Pulmonary artery endothelial cell (primary cell): ENCODE data around the gene RGS1. TPM values are rescaled to one million over a fixed set of nuclear protein-coding genes. Genes with fewer than 3 reads are reported as not detected.

ENCODE experiments used
- DNase-seq: peaks from one replicate; pipeline ENCODE4 v3.0.0-alpha.2; 2011; ENCODE audit warnings: low read depth, low spot score
- total RNA-seq: library from RNA; depleted of rRNA; stranded (reverse); fragments of >200 nt; gene quantifications from 2 replicates; pipeline ENCODE4 v1.2.3, GENCODE V29; 2014

The RGS1 gene
- total RNA-seq = not detected in 2 replicates

GRCh38 chr1:192575499-192576189 is at the start of gene RGS1:
TSS of gene RGS1 (plus strand) at chr1:192575773. CDS start at chr1:192575793, 20 bp downstream.
- DNase-seq = no peak

DNA sequence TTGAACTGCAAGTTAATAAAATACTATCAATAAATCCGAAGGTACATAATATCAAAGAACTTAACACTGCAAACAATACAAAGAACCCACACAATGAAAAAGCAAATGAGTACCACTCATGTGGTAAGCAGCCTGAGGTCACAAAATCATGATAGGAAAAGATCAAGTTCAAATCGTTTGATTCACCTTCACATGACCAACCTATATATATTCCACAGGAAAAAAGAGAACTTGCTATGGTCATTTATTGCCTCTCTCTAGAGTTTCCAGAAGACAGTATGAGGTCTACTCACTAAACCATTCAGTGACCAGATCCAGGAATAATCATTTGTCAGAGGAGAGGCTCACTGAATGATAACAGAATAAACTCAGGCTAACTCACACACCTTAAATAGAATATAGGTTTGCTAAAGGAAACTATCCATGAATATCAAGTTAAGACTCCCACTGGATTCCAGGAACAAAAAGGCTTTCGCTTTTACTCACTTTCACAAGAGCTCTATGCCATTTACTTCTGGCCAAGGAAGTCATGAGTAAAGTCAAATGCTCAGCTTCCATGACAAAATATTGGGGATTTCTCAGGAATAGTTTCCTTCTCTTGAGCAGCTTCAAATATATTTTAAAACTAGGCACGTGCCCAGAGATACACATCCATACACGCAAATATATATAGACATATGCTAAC is 48.3 kb upstream of the RGS1 start:
- DNase-seq = no peak

DNA sequence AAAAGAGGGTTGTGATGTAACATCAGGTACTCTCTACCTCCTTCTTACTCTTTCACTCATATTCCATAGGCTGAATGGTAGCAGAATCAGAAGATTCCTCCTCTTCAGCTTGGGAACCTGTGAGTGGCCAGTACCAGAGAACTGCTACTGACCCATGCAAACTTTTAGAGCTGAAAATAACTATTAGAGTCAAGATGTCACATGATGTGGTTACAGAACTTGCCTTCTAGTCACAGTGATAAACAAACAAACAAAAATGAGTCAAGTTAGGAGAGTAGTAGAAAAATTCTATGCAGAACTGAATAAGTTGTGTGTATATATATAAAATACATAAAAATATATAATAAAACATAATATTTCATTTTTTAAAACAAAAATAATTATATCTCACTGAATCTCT is 47.6 kb upstream of the RGS1 start:
- DNase-seq = no peak

DNA sequence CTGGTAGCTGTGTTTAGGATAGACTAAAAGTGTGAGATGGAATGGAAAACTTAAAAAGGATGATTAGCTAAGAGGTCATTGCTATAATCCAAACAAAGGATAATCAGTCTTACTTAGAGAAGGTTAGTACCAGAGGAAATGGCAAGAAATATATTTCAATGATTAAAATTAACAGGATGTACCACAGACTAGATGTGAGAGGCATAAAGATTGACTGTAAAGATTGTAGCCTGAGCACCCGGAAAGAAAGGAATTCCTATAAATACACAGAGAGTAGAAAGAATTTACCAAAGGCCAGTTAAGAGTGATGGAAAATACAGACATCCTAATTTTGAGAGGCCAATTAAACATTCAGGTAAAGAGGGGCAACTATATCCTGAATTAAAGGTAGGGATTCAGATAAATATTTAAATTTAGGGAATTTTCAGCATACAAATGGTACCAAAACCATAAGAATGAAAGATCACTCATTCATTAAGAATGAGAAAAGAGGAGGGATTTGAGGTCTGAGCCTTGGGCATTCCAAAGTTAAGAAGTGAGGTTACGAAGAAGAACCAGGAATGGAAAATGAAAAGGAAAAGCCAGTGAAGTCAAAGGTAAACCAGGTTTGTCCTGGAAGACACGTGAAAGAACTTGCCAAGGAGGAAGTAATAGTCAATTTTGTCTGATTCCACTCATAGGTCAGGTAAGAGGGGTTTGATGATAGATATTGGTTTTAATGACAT is 46.4 kb upstream of the RGS1 start:
- DNase-seq = no peak

- no peak for DNase-seq
These were observed 45.8 kb upstream of the RGS1 start for GRCh38 chr1:192529811-192530210.

GRCh38 chr1:192530254-192530653 is 45.3 kb upstream of the RGS1 start:
- no peak for DNase-seq

- peak; percentile 81 for DNase-seq
These were observed 44.4 kb upstream of the RGS1 start for GRCh38 chr1:192531037-192531703.

DNA sequence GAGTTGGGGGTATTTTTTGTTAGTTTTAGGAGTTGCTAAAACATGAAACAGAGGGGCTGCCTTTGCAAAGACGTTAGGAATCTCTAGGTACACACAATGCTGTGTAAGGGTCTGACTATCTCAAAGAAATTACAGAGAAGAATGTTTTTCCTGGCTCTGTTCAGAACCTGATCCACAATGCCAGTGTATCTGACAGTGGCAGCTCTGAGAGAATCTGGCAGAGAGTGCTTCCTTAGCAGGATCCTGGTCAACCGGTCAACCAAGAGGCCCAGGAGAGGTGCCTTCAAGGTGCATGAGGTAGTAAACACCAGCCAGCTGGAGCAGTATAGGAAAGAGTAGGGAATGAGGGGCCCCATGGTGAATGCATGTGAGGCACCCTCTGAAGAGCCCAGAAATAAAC is 40.9 kb upstream of the RGS1 start:
- DNase-seq = no peak

DNA sequence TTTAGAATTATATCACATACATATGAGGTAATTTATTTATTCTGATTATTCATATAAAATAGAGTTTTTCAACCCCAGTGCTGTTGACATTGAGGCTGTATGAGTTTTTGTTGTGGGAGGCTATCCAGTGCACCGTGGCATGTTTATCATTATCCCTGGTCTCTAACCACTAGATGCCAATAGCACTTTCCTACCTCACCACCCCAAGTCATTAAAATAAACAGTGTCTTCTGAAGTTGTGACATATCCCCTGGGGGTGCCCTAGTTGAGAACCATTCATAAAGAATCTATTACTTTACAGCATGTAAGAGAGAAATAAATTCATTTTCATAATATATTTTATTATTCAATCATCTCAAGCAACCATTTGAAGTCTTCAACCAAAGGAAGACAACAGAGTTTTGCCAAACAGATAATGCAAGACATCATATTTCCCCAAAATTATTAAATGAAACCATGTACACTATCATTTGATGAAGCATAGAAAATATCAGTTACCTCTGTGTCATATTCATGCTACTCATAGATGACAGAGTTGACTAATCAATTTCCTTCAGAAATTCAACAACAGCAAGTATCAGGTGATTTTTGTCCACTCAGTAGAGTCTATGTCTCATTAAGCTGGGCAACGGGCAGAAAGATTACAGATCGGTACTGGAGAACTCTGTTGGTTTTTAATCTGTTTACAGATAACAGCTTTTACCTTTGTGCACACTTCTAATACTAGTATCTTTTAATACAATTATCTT is 39.5 kb upstream of the RGS1 start:
- DNase-seq = no peak

DNA sequence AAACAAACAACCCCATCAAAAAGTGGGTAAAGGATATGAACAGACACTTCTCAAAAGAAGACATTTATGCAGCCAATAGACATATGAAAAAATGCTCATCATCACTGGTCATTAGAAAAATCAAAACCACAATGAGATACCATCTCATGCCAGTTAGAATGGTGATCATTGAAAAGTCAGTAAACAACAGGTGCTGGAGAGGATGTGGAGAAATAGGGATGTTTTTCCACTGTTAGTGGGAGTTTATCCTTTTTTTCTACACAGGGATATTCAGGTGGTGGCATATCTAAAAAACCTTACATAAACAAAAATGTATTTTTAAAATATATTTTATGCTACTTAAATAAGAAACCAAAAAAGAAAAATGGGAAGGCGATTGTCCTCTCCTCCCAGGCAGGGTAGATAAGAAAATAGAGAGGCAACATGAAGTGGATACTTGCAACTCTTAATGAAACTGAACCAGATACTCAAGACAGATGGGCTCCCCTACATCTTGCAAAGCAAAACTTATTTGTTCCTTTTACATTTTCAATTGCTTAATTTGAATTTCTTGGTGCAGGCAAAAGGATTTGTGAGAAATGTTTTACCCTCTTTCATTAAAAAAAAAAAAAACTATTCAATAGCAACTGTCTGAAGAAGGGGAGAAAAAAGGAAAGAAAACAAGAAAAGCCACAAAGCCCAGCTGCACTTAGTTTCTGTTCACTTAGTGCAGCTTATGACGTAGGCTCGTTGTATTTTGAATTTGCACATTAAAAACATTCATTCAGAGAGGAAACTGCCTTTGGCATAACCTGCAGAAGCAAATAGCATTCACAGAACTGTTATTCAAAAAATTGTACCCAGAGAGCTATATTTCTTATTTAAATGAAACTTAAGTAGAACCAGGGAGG is 36.9 kb upstream of the RGS1 start:
- no peak for DNase-seq

- DNase-seq = peak; percentile 89
These were observed 36.1 kb upstream of the RGS1 start for GRCh38 chr1:192539297-192540092.

- DNase-seq = no peak
These were observed 32.1 kb upstream of the RGS1 start for GRCh38 chr1:192543445-192543844.

- no peak for DNase-seq
These were observed 29.6 kb upstream of the RGS1 start for GRCh38 chr1:192545896-192546521.

DNA sequence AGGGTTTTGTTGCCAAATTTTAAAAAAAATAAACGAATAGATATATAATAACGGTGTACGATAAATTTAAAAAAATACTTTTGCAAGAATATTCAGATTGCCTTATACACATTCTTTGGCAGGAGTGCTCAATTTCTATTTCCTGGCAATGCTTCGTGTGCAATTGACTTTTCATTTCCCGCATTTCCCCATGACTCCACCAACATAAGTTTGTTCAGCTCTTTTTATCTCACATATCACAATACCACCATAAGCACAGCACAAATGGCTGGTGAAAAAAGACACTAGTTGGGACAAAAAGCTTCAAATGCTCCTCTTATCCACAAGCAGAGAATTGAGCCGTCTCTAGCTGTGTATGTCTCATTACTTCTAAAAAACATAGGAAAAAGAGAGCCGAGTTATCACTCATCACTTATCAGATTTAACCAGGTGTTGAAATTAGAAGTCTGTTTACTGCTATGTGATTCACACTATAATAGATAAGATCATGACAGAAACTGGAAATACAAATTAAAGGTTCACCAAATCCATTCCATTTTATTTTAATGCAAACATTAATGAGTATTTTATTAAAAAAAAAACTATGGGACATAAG is 28.9 kb upstream of the RGS1 start:
- DNase-seq = peak; percentile 43

- no peak for DNase-seq
These were observed 28.1 kb upstream of the RGS1 start for GRCh38 chr1:192547501-192547900.

GRCh38 chr1:192549937-192550336 is 25.6 kb upstream of the RGS1 start:
- DNase-seq = no peak

DNA sequence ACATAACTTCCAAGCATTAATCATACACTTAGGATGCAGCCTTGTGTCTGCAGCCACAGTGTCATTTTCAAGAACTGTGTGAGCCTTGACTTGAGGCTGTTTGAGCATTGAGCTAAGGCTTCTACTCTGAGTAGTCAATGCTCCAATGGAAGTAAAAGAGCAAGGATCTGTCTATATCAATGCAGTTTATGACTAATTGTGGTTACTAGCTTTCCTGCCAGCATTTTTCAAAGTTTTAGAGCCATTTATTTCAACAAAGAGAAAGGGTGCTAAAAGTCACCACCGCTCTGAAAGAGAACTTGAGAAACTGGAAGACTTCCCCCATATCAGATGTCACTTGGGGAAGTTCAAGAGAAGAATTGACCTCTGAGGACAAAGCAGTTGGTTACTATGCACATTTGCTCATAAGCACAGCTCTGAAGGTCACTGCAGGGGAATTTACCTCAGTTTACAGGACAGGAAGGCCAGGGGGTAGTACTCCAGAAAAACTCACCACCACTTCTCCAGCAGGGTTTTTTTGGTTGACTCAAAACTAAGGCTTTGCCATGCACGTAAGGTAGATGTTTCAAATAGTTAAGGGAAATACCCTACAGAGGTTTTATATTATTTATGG is 24.5 kb upstream of the RGS1 start:
- no peak for DNase-seq

- DNase-seq = no peak
These were observed 22.8 kb upstream of the RGS1 start for GRCh38 chr1:192552760-192553191.
